C4-2B (cell line): ENCODE results near the gene FAXC.

Experiments
- CTCF ChIP-seq: fragments of 450-650 bp; conservative IDR thresholded peaks from 2 replicates; pipeline ENCODE4 v1.5.1; 2017; ENCODE audit warnings: mild to moderate bottlenecking
- ZFX ChIP-seq: fragments of 450-650 bp; IDR thresholded peaks from 2 replicates; pipeline ENCODE4 v1.6.1; 2017

GRCh38 chr6:99295276-99295675, 54.2 kb downstream of the FAXC start:
- no peak for TF ChIP-seq CTCF
- TF ChIP-seq ZFX: no peak
